GM18861 (cell line): ENCODE measurements around the gene SERINC5.
"Not testable (repeated sequence)": the region's sequence is repeated elsewhere in the genome, so short reads cannot be mapped to it uniquely, and the experiment has no call there.

Source experiments
- ATAC-seq: cut with Tn5 transposase; IDR thresholded peaks from one replicate; pipeline ENCODE4 v1.9.1; 2021; ENCODE audit not compliant: unreplicated experiment

Gene SERINC5

DNA sequence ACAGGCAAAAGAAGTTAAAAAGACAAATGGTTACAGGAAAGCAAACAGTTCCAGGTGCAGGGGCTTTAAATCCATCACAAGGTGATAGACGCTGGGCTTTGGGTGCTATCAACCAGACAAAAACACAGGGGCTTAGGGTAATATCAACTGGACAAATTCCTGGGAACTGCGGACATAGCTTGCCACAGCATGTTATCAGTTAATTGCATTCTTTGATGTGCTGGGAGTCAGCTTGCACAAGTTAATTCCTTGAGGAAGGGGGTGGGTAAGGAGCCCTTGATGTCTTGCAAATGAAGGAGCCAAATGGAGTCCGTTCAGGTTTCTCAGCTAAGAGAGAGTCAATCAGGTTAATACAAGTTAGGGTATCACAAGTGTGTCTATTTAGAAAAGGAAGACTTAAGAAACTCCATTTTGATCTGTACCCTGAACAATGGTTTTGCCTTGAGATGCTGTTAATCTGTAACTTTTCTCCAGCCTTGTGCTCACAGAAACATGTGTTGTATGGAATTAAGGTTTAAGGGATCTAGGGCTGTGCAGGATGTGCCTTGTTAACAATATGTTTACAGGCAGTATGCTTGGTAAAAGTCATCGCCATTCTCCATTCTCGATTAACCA is 144.4 kb downstream of the SERINC5 start:
- not testable (repeated sequence) for ATAC-seq

DNA sequence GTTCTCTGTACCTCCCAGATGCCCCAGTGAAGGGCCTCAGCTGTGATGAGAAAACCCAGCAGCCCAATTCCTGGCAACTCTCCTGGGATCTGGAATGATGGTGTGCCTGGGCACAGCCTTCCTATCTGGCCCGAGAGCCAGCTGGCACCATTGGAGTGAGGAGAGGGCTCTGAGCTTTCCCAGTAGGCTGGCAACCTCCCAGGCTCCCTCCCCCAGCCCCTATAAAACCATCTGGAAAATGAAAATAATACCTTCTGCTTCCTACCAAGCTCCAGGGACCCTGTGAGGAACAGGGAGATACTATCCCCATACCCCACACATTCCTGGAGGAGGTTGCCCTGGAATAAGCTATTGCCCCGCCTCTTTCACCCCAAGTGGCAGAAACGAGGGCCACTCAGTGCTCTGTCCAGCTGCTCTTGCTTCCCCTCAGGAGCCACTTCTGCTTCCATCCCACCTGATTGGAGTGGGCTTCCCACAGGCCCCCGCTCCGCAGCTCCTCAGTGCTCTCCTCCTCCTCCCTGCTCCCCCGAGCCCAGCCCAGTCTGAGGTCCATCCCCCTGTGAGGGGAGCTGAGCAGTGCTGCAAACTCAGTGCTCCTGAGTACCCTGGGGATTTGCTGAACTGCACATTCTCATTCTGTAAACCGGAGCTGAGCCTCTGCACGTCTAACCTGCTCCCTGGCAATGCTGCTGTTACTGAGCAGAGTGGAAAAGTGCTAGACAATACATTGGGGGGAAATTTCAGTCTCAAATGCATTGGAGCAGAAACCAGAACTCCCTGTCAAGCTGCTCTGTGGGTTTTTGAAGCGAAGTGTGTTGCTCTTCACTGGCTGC is 146.0 kb downstream of the SERINC5 start:
- peak; percentile 92 for ATAC-seq

DNA sequence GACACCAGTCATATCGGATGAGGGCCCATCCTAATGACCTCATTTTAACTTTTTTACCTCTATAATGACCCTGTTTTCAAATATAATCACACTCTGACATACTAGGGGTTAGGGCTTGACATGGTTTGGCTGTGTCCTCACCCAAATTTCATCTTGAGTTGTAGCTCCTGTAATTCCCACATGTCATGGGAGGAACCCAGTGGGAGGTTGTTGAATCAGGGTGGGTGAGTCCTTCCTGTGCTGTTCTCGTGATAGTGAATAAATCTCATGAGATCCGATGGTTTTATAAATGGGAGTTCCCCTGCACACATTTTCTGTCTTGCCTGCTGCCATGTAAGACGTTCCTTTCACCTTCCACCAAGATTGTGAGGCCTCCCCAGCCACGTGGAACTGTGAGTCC is 148.9 kb downstream of the SERINC5 start:
- ATAC-seq, result no peak

DNA sequence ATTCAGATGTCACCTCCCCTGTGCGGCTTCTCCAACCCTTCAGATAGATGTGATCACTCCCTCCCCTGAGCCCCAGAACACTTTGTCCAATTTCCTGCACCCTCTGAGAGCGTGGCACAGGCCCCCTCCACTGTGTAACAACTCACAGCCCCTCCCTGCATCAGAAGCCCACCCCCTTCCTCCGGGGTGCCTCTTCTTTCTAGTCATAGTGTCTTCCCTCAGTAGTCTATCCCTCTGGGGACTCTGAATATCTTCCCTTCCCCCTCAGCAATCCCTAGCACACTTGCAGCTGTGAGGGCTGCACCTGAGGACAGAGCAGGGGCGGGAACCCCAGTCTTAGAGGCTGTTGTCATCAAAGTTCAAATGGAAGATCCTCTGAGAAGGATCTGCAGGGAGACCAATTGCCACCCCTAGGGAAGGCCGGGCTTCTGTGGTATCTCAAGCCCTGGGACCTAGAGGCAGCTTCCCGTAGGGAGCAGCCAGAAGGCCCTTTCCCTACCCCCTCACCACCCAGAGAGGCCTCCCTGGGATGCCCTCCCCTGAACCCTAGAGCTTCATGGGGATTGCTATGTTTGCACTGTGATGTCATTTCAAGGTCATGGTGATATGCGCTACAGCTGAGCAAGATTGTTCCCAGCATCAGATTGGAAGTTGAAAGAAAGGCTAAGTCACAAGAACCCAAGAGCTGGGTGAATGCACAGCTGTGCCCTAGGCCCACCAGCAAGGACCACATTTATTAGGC is 150.0 kb downstream of the SERINC5 start:
- no peak for ATAC-seq

DNA sequence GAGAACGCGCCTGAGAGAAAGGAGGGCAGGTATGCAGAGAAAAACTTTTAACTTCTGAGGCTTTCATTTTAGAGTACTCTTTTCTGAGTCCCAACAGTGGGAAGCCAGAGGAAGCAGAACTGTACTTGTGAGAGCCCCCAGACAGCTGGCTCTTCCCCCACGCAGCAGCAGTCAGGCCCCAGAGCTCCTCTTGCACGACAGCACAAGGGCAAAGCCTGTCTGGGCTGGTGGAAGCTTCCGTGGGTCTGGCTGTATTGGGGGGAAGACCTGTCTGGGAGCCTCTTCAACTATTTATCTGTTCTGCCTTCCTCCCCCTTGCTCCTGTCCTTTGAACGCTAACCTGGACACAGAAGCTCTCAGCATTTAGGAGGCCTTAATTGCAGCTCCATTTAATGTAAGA is 152.5 kb downstream of the SERINC5 start:
- no peak for ATAC-seq

DNA sequence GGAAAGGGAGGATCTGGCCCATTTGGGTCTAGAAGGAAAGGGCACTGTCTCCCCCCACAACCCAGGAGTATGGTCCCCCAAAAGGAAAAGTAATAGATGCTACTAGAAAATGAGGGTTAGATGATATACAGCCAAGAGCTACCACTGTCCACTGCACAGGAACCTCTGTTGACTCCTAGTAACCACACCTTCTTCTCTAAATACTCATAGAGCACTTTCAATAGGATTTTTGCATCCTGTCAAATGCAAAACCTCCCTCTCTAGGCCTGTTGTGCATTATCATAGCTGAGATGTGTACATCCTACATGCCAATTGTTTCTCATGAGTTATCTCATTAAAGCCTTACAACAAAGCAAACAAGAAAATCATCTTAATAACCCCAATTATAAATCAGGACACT is 153.9 kb downstream of the SERINC5 start:
- ATAC-seq, result peak; percentile 66

DNA sequence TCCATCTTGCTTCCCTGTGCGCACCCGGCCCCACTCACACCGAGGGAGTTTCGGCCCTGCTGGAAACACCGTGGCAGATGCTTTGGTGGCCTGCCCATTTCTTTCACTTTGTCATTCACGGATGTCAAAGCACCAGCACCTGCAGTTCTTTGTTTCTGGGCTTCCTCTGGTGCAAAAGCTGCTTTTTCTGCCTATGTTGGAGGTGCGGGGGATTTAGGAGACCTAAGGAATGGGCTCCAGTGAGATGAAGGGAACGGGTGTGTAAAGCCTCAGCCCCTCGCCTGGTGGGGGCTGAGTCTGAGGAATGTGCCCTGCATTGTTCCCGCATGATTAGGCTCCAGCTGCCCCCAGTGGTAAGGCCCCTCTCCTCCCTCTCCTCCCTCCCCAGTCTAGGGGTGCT is 158.4 kb downstream of the SERINC5 start:
- no peak for ATAC-seq

DNA sequence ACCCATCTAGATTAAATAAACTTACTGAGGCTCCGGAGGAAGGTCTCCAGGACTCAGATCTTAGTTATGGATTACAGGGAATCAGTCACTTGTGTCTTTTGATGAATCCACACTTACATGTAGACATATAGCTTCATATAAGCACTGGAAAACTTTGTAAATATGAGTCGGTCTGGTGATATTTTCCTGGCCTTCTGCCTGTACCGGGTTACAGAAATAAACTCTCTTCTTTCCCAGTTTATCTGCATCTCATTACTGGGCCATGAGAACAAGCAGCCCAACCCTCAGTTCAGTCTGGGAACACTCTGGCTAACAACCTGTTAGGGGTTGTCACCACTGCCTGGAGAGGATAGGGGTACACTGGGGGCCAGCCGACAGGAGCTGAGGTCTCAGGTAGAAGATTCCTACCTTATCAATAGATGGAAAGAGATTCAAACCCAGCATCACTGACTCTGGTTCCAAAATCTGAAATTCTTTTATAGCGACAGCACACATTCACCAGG is 161.6 kb downstream of the SERINC5 start:
- no peak for ATAC-seq

DNA sequence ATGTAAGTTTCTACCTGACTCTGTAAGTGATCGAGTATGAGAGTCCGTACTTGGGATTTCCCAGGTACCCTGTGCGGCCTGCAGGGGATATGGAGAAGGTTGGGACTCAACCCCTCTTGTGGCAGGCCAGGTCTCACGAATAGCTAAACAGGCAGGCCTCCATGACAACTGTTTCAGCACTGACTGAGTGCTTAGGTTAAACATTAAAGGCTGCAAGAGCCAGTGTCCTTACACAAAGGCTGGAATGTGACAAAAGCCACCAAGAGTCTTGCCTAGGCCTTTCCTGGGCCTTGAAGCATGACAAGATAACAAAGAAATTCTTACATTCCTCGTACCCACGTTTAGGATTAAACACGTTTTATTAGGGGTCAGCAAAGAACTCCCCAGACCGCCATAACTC is 162.1 kb downstream of the SERINC5 start:
- no peak for ATAC-seq

DNA sequence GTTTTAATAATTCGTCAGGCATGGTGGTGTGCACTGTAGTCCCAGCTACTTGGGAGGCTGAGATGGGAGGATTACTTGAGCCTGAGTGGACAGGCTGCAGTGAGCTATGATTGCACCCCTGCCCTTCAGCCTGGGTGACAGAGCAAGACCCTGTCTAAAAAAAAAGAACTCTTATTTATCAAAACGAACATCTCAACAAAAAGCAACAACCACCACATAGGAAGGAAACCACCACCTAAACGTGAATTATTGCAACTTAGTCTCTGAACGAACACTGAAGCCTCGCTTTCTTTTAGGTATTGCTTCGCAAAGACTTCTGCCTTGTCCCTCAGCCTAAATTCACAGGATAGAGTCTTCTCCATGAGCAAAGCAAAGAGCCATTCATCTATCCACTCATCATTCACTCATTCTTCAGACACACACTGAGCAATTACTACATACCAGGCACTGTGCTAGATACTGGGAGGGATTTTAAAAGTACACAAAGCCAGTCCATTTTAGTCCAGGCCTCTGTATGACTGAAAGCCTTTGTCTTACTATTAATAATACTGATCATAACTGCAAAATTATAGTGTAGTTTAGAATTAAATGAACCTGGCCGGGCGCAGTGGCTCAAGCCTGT is 163.3 kb downstream of the SERINC5 start:
- no peak for ATAC-seq

DNA sequence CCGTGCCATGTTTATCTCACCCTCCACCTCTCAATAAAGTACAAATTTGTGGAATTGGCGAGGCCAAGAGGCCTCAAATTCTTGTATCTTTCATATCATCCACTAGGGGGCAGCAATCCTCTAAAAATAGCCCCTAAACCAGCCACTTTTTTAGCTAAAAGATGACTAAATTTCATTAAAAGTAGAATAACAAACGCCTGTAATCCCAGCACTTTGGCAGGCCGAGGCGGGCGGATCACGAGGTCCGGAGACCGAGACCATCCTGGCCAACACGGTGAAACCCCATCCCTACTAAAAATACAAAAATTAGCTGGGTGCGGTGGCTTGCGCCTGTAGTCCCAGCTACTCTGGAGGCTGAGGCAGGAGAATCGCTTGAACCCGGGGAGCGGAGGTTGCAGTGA is 164.1 kb downstream of the SERINC5 start:
- ATAC-seq, result not testable (repeated sequence)

DNA sequence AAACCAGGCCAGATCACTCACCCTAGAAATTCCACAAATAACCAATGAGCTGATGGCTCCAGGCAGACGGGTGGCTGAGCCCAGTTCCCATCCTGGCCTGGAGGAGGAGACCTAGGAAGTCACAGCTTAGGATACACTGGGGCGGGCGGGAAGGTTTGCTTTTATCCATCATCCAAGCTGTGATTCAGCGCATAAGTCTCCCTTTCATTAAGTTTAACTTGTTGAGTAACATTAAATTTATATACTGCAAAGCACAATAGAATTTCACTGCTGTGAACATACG is 165.0 kb downstream of the SERINC5 start:
- ATAC-seq, result no peak

DNA sequence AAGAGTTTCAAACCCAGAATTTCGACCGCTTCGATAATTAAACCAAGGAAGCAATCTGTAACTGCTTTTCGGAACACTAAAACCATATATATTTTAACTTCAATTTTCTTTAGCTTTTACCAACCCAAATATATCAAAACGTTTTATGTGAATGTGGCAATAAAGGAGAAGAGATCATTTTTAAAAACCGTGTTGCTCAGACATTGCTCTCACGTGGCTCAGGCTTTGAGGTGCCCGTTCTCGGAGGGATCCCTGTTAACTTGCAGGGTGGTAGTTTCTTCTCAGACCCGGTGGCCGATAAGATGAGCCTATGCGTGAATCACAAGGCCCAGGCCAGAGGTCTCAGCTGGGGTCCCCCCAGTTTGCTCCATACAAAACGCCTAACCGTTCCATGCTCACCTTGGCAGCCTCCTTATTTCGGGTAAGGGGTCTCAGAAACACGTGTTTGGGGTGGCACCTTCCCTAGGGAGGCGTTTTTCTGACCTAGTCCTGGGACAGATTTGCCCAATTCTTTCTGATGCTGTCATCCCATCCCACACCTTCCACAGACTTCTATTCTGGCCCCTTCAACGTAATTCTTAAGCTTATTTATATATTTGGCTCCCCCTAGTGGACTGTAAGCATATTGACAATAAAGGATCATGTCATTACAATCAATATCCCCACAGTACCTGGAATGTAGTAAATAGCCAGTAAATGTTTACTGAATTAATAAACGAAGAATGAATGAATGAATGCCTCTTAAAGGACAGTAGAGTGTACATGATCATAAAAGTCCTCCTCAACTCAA is 172.6 kb downstream of the SERINC5 start:
- no peak for ATAC-seq

DNA sequence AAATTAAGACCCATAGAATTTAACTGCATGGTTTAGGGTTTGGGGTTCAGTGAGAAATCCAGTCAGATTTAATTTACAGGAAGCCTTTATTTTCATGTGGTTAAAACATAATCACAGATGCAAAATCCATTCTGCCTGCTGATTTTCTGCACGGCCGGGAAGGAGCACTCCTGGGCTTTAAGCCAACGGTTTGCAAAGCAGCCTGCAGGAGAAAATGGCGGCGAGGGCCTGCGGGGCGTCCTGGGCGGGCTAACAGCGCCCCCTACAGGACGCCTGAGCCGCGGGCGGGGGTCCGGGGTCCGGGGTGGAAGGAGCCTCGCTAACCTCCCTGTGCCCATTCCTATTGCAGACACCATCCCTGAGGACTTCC is 173.1 kb downstream of the SERINC5 start:
- ATAC-seq, result no peak

DNA sequence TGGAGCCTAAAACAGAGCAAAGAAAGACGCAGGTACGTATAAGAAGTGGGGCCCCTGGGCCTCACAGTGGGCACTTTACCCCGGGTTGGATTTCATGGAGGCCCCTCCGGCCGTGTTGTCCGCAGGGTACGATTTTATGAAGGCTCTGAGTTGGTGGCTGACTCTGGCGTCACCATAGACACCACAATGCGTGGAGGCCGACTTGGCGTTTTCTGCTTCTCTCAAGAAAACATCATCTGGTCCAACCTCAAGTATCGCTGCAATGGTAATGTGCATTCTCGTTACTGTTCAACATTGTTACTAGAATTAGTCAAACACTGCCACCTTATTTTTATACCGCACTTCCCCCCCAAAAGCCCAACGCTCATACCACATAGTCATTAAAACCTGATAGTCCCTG is 173.6 kb downstream of the SERINC5 start:
- no peak for ATAC-seq

DNA sequence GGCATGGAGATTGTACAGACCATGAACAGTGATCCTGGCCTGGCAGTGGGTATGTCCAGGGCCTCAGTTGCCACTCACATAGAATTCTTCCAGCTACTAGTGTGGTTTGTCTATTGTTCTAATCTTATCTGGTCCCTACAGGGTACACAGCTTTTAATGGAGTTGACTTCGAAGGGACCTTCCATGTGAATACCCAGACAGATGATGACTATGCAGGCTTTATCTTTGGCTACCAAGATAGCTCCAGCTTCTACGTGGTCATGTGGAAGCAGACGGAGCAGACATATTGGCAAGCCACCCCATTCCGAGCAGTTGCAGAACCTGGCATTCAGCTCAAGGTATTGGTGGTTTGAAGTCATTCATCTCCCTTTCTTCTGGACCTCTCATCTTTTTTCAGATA is 176.9 kb downstream of the SERINC5 start:
- ATAC-seq, result no peak

DNA sequence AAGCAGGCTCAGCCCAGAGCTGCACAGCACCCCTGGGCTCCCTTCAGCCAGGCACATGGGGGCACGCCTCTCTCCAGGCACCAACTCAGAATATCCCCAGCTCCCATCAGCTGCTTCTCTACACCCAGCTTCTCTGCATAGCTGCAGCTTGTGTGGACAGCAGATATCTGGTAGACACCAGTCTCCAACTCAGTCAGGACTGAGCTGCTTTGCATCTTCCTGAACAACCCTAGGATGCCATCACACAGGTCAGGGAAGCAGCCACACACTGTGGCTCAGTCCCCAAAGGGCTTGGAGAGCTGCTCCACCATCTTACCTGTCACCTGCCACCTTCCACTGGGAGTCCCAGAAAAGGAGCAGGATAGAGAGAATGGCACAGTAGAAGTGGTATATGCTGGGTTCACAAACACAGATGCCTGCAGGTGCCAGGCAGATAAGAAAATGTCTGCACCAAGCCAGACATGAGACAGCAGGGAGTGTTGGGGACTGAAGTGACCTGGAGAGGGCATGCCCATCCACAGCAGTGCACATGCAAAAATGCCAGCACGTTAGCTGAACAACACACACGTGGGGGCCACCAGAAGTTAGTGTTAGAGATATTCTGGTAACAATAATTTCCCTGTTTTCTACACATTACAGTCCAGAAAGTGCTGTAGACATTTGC is 178.7 kb downstream of the SERINC5 start:
- no peak for ATAC-seq

DNA sequence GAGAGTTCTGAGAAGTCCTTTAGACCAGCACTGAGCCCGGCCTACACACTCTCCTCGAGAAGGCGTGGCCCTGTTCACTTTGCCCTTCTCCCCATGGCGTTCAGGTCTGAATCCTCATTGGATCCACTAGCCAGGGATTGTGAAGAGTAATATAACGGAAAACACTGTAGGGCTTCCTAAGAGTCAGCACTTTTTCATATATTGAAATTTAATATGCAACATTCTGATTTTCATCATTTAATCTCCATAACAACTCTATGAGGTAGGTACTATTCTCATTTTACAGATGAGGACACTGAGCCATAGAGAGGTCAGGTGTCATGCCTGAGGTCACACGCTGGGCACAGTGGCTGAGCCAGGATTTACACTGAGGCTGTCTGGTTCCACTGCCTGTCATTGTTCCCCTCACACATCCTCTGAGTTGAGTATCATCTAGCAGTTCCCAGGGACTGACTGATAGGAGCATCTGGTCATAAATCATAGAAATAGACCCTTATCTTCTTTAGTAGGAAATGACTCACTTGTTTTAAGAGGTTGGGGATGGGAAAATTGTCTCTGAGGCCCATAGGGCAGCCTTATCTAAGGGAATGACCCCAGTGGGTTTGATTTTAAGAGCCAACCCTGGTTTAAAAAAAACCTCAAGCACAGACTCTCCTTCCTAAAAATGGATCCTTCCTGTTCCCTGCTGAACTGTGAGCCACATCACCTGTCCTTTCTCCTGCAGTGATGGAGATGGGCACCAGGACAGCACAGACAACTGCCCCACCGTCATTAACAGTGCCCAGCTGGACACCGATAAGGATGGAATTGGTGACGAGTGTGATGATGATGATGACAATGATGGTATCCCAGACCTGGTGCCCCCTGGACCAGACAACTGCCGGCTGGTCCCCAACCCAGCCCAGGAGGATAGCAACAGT is 179.5 kb downstream of the SERINC5 start:
- ATAC-seq, result no peak
